Ammon's horn (tissue), 1 donor: ENCODE measurements around the gene VPS13C.
"Not testable (repeated sequence)": the region's sequence is repeated elsewhere in the genome, so short reads cannot be mapped to it uniquely, and the experiment has no call there.

ENCODE experiments used
- DNase-seq: peaks from one replicate; pipeline ENCODE4 v3.0.0-alpha.2; 2016; ENCODE audit warnings: low spot score

Gene VPS13C

GRCh38 chr15:62035256-62035924 lies 24.9 kb downstream of the VPS13C start:
- no peak for DNase-seq

GRCh38 chr15:62027916-62028315 lies 32.3 kb downstream of the VPS13C start:
- DNase-seq, result no peak

- no peak for DNase-seq
Observed at GRCh38 chr15:62027263-62027565, 33.0 kb downstream of the VPS13C start.

GRCh38 chr15:62026487-62027262 lies 33.6 kb downstream of the VPS13C start:
- DNase-seq, result no peak

GRCh38 chr15:62021991-62022600 lies 38.2 kb downstream of the VPS13C start:
- DNase-seq, result no peak

- DNase-seq, result no peak
Observed at GRCh38 chr15:62020576-62021160, 39.6 kb downstream of the VPS13C start.

GRCh38 chr15:62005354-62005753 lies 54.9 kb downstream of the VPS13C start:
- DNase-seq, result not testable (repeated sequence)

- DNase-seq, result no peak
Observed at GRCh38 chr15:61997786-61998185, 62.5 kb downstream of the VPS13C start.

- DNase-seq, result no peak
Observed at GRCh38 chr15:61996056-61996635, 64.1 kb downstream of the VPS13C start.

- no peak for DNase-seq
Observed at GRCh38 chr15:61994216-61994615, 66.0 kb downstream of the VPS13C start.

- no peak for DNase-seq
Observed at GRCh38 chr15:61992518-61992917, 67.7 kb downstream of the VPS13C start.

GRCh38 chr15:61989667-61990066 lies 70.6 kb downstream of the VPS13C start:
- no peak for DNase-seq

- DNase-seq, result no peak
Observed at GRCh38 chr15:61987824-61988223, 72.4 kb downstream of the VPS13C start.

- no peak for DNase-seq
Observed at GRCh38 chr15:61983081-61983480, 77.2 kb downstream of the VPS13C start.

GRCh38 chr15:61978225-61978624 lies 82.0 kb downstream of the VPS13C start:
- no peak for DNase-seq

GRCh38 chr15:61974759-61975158 lies 85.5 kb downstream of the VPS13C start:
- DNase-seq, result no peak

GRCh38 chr15:61974118-61974517 lies 86.1 kb downstream of the VPS13C start:
- no peak for DNase-seq

GRCh38 chr15:61951949-61952348 lies 108.3 kb downstream of the VPS13C start:
- peak; percentile 18 for DNase-seq

- no peak for DNase-seq
Observed at GRCh38 chr15:61946778-61947177, 113.5 kb downstream of the VPS13C start.

GRCh38 chr15:61943992-61944391 lies 116.3 kb downstream of the VPS13C start:
- no peak for DNase-seq

GRCh38 chr15:61938249-61938648 lies 122.0 kb downstream of the VPS13C start:
- no peak for DNase-seq

GRCh38 chr15:61936528-61937195 lies 123.6 kb downstream of the VPS13C start:
- no peak for DNase-seq
